BE2C (cell line): ENCODE results near the gene SLC39A8.

Experiments used
- DNase-seq: peaks from one replicate; pipeline ENCODE4 v3.0.0-alpha.2; 2020
- H3K27me3 ChIP-seq: fragments of 250-450 bp; sonication (Bioruptor Pico); 2 replicates; pipeline ENCODE4 v1.5.1; 2020; ENCODE audit warnings: mild to moderate bottlenecking
- H3K36me3 ChIP-seq: fragments of 250-450 bp; sonication (Bioruptor Pico); 2 replicates; pipeline ENCODE4 v1.5.1; 2020; ENCODE audit warnings: mild to moderate bottlenecking
- H3K4me1 ChIP-seq: fragments of 250-450 bp; sonication (Bioruptor Pico); 2 replicates; pipeline ENCODE4 v1.5.1; 2020
- H3K4me3 ChIP-seq: 2 replicates; pipeline ENCODE4 v1.5.1; 2011; ENCODE audit warnings: low read depth, low read length
- H3K9me3 ChIP-seq: fragments of 250-450 bp; sonication (Bioruptor Pico); 2 replicates; pipeline ENCODE4 v1.5.1; 2020
- CTCF ChIP-seq: IDR thresholded peaks from 2 replicates; pipeline ENCODE4 v1.5.1; 2012; ENCODE audit warnings: mild to moderate bottlenecking, low read depth, low read length

The SLC39A8 gene

GRCh38 chr4:102343964-102344519 is 1.2 kb downstream of the SLC39A8 start:
- Histone ChIP-seq H3K36me3 (no peaks in the 10 kb centered on the region), H3K9me3 (no peaks in the 10 kb centered on the region), H3K4me3 (peak overlapping the region; percentile 84), H3K4me1 (no peaks in the 10 kb centered on the region), H3K27me3 (no peaks in the 10 kb centered on the region)
- no peak for TF ChIP-seq CTCF
- DNase-seq = no peak

- TF ChIP-seq CTCF = no peak
- H3K4me1 ChIP-seq = no peaks in the 10 kb centered on the region
- no peaks in the 10 kb centered on the region for H3K36me3 ChIP-seq
- no peak for DNase-seq
- H3K9me3 ChIP-seq = no peaks in the 10 kb centered on the region
- H3K27me3 ChIP-seq = no peaks in the 10 kb centered on the region
- H3K4me3 ChIP-seq = no peak overlapping the region
Observed at GRCh38 chr4:102342404-102343074, 2.7 kb downstream of the SLC39A8 start.

GRCh38 chr4:102341201-102341600 is 4.1 kb downstream of the SLC39A8 start:
- H3K4me1 ChIP-seq = no peaks in the 10 kb centered on the region

GRCh38 chr4:102339018-102339417 is 6.3 kb downstream of the SLC39A8 start:
- Histone ChIP-seq H3K4me1 (no peaks in the 10 kb centered on the region), H3K27me3 (no peaks in the 10 kb centered on the region), H3K36me3 (no peaks in the 10 kb centered on the region), H3K4me3 (no peak overlapping the region), H3K9me3 (no peaks in the 10 kb centered on the region; the same call in 1 of the 2 replicates)
- TF ChIP-seq CTCF = no peak
- no peak for DNase-seq

More at GRCh38 chr4:102341201-102341600, 4.1 kb downstream of the SLC39A8 start:
- DNase-seq = no peak
- no peak overlapping the region for H3K4me3 ChIP-seq
- H3K36me3 ChIP-seq = no peaks in the 10 kb centered on the region
- no peaks in the 10 kb centered on the region for H3K27me3 ChIP-seq
- no peaks in the 10 kb centered on the region for H3K9me3 ChIP-seq
- TF ChIP-seq CTCF = no peak

GRCh38 chr4:102338405-102338804 is 6.9 kb downstream of the SLC39A8 start:
- no peak for TF ChIP-seq CTCF
- H3K9me3 ChIP-seq = no peaks in the 10 kb centered on the region; the same call in 1 of the 2 replicates
- H3K36me3 ChIP-seq = no peaks in the 10 kb centered on the region
- H3K4me3 ChIP-seq = no peak overlapping the region
- no peaks in the 10 kb centered on the region for H3K27me3 ChIP-seq
- no peak for DNase-seq
- no peaks in the 10 kb centered on the region for H3K4me1 ChIP-seq

GRCh38 chr4:102335616-102336015 is 9.7 kb downstream of the SLC39A8 start:
- H3K4me3 ChIP-seq = no peak overlapping the region
- no peak for DNase-seq
- no peaks in the 10 kb centered on the region for H3K36me3 ChIP-seq
- no peak for TF ChIP-seq CTCF
- no peaks in the 10 kb centered on the region; the same call in 1 of the 2 replicates for H3K9me3 ChIP-seq
- H3K27me3 ChIP-seq = no peaks in the 10 kb centered on the region
- no peaks in the 10 kb centered on the region for H3K4me1 ChIP-seq
